ENCODE data around the gene JPH3.

Gene JPH3

DNA sequence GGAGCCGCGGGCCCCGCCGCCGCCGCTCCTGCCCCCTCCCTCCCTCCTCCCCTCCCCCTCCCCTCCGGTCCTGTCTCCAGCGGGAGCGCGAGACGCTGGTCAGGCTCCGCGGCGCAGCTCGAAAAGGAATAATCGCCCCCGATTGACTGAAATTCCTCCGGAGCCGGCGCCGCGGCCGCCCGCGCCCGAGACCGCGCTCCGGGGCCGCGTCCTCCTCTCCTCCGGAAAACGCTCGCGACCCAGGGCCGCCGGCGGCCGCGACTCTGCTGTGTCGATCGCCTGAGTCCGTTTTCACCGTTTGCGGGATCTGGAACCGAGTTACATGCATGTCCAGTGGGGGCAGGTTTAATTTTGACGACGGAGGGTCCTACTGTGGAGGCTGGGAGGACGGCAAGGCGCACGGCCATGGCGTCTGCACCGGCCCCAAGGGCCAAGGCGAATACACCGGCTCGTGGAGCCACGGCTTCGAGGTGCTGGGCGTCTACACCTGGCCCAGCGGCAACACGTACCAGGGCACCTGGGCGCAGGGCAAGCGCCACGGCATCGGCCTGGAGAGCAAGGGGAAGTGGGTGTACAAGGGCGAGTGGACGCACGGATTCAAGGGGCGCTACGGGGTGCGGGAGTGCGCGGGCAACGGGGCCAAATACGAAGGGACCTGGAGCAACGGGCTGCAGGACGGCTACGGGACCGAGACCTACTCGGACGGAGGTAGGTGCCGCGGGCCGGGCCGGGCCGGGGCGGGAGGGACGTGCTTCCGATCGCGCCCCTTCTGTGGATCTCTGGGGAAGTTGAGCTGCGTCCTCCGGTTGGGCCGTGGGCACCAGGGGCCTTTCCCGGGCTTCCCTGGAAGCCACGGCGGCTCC is 744 bp downstream of the JPH3 start:
- DNase-seq, result no peak

DNA sequence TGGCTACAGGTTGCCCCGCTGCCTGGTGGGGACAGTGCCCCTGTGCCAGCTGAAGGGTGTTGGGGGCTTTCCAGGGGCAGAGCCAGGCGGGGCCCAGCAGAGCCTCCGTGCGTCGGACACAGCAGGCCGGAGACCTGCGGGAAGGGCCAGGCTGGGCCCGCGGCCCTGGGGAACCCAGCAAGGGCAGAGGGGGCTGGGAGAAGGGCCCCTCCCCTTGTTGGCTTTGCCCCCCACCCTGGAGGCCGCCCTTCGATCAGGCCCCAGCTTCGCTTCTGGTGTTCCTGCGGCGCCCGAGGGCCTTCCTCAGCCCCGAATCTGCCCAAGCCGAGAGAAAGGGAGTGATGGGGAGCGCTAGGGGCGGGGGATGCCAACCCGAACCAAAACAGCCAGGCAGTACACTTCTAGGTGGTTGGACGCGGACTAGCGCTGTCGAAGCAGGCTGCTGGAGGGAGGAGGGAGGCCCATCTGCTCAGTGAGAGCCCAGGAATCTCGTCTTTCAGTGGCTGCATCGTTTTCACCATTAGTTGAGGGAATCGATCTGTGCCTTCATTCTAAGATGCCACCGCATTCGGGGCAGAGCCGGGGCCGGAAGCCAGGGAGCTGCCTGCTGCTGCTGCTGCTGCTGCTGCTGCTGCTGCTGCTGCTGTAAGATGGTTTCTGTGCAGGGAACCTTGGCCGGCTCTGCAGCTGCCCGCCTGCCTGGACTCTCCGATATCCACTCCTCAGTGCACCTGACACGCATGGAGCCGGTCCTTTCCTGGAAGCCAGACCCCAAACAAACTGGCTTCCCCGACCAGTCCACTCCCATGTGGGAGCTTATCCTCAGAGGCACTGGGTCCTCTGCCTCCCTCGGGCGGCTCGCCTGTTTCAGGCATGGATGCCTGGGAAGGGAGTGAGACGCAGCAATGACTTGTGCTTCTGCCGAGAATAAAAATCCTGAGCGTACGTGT is 1.7 kb downstream of the JPH3 start:
- no peak for DNase-seq

DNA sequence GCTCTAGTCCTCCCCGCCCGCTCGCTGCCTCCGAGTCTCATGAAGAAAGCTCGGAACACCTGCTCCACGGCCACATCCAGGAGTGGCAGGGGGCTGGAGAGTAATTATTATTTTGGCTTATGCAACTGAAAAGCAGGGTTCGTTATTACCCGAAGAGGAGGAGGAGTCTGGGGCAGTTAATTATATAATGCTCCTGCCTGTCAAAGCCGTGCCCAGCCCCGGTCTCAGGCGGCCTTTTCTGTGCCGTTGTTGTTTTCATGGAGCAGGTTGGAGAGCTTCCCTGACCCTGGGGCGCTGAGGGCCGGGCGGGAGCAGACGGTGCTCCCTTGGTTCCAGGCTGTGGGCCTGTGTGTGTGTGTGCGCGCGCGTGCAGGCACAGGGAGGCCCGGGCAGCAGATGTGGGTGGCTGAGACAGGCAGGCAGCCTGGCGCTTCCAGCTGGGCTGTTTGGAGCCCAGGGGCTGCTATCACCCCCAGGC is 2.4 kb downstream of the JPH3 start:
- DNase-seq, result no peak

DNA sequence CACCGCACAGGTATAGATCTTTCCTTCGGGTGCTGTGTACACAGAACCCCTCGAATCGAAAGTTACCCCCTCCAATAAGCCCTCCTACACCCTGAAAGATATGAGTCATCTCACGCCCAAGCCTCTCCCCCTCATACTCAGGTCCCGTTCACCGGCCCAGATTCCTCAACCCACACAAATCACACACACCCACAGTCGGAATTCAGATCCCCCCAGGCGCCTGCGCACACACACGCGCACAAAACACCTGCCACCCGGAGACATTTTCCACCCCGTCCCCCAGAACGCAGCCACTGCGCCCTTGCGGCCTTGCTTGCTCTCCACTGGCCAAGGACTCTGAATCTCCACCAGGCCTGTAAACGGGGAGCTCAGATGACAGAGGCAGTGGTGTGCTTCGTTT is 4.9 kb downstream of the JPH3 start:
- no peak for DNase-seq

DNA sequence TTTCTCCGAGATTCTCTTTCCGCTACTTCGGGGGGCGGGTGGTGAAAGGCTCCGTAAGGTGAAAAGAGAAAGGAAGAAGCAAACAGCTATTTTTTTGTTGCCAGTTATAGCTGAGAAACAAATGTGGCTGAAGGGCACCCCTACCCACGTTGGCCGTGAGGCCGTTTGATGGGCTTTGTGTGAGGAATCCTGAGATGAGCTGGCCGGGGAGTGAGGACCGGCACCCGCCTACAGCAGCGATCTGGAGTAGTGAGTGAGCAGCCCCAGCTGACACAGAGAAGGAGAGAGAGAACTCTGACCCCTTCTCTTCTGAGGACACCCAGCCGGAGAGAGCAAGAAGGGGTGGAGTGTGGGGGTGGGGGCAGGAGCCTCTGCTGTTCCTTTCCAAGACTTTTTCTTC is 5.6 kb downstream of the JPH3 start:
- DNase-seq, result no peak

DNA sequence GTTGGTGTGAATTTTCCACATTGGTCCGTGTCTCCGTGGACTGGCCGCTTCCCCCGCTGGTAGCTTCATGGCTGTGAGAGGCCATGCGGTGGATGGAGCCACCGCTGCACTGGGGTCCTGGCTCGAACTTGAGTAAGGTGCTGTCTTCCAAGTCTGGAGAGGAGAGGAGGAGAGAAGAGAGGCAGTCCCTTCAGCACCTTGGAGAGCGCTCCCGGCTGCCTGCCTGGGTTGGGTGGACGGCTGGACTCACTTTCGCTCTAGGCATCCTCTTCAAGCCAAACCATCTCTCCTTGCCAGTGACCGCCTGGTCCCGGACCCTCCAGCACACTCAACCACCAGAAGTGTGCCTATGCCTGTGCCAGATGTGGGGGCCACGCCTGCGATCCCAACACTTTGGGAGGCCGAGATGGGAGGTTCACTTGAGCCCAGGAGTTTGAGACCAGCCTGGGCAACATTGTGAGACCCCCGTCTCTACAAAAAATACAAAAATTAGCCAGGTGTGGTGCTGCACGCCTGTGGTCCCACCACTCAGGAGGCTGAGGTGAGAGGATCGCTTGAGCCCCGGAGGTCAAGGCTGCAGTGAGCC is 6.2 kb downstream of the JPH3 start:
- DNase-seq, result no peak

DNA sequence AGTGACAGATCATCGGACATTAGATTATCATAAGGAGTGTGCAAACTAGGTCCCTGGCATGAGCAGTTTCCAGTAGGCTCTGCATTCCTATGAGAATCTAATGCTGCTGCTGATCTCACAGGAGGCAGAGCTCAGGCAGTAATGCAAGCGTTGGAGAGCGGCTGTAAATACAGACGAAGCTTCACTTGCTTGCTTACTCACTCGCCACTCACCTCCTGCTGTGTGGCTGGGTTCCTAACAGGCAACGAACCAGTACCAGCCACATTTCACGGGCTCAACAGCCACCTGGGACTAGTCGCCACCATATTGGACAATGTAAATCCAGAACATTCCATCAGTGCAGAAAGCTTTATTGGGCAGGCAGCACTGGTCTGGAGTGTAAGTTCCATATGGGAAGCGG is 7.7 kb downstream of the JPH3 start:
- DNase-seq, result no peak

DNA sequence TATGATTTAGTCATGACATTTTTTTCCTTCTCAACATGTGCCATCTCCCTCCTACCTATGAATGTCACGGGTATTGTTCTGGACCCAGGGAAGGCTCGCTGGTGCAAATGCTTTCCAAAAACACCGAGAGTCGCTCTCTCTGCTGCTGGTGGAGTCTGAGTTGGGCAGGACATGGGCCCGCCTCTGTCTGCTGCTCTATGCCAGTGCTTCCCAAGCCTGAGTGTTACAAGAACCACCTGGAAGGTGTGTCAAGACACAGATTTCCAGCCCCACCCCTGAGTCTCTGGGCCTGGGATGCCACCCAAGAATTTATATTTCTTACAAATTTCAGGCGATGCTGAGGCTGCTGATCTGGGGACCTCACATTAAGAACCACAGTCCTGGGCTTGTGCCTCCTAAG is 9.1 kb downstream of the JPH3 start:
- no peak for DNase-seq

DNA sequence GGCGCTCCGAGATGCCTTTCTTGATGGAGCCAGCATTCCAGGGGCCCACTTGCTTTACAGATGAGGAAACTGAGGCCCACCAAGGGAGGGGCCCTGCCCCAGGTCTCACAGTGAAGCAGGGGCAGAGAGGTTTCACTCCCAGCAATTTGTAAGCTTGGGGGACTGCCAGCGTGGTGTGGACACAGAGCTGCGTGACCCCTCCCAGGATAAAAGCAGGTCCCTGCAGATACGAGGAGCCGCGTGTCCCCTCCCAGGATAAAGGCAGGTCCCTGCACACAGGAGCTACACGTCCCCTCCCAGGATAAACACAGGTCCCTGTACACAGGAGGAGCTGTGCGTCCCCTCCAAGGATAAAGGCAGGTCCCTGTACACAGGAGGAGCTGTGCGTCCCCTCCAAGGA is 11.7 kb downstream of the JPH3 start:
- DNase-seq, result no peak

DNA sequence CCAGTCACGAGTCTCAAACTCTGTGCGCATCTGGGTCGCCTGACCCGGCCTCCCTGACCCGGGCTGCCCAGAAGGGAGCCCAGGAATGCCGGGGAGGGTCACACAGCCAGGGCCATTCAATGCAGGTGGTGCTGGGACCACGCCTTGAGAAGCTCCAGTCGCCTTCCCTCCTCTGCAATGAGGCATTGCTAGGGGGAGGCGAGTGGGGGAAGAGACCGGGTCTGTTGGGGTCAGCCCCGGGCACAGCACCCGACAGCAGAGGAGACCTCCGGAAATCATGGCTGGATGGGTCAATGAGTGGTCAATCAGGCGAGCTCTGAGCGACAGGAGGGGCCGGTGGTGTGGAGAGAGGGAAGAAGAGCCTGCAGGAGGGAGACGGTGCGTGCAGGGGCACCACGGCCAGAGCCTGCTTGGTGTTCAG is 13.3 kb downstream of the JPH3 start:
- no peak for DNase-seq

DNA sequence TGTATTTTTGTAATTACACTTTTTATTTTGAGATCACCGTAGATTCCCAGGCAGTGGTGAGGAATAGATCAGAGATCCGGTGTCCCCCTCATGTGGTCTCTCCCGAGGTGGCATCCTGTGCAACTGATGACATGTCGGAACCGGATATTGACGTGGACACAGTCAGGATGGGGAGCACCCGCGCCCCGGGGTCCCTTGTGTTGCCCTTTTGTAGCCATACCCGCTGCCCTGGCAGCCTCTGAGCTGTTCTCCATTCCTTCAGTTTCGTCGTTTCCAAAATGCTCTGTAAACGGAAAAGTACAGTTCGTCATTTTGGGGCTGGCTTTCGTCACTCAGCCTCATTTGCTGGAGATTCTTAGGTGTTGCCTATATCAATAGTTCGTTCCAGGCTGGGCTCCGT is 14.2 kb downstream of the JPH3 start:
- no peak for DNase-seq

DNA sequence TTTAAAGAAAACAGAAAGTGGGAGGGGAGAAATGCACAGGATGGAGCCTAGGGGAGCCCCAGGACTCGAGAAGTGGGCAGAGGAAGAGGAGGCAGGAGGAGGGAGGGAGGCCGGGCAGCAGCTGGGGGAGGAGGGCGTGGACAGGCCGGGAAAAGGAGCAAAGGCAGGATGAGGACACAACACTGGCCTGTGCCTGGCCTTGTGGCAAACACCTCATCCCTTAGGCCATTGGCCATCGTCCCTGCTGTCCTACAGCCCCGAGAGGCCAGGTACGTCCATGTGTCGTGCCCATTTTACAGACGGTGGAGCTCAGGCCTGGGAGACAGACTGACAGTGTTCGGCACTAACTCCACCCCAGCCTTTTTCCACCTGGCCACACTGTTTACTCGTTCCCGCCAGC is 15.9 kb downstream of the JPH3 start:
- no peak for DNase-seq

DNA sequence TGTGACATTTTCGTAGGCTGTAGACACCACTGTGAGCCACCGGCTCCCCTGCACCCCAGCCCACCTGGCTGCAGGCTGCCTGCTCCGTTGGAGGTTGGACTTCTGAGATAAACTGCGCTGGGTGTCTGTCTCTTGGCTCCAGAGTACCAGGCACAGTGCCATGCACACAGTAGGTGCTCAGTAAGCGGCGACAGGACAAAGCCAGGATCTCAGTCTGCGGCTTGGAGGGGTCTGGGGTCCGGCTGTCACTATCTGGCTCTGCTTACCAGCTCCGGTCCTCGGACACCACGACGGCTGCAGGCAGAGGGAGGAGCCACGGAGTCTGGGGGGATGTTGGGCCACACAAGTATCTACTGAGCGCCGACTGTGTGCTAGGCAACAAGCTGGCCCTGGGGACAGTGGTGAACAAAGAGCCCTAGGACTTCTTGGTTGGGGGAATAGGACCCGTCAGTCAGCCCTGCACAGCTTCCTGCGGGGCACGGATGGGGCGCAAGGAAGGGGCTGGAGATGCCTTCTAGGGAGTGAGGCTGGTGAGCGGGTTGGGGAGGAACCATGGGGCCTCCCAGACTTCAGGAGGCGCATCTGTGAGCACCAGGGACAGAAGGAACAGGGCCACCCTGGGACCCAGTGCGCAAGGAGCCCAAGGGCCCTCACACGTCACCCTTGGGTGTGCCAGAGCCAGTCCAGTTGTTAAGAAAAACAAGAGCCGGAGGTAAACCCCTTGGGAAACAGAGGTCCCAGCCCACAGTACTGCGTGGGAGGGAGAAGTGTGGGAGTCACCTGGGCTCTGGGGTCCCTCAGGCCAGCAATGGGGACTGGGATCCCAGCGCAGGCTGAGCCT is 17.3 kb downstream of the JPH3 start:
- no peak for DNase-seq

DNA sequence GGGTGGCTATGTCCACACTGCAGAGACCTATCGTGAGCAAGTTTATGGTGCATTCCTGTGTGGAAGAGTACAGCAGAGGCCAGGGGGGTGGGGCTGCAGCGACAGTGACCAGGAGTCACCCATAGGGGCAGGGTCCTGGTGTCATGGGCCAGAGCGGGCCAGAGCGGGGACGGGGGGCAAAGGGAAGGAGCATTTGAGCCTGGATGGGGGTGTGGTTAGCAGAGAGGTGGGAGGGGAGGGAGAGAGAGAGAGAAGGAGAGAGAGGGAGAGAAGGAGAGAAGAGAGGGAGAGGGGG is 17.8 kb downstream of the JPH3 start:
- DNase-seq, result no peak

DNA sequence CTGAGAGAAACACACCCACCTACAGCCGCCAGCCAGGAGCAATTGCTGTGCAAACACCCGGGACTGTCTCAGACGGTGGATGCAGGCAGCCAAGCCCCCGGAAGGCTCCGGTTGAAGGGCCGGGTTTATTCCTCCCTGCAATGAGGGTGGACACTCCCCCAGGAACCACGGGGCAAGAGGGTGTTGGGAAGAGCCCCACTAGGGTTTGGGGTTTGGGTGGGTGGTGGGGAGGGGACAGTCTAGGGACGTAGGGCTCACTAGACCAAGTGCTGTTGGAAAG is 19.2 kb downstream of the JPH3 start:
- DNase-seq, result no peak

DNA sequence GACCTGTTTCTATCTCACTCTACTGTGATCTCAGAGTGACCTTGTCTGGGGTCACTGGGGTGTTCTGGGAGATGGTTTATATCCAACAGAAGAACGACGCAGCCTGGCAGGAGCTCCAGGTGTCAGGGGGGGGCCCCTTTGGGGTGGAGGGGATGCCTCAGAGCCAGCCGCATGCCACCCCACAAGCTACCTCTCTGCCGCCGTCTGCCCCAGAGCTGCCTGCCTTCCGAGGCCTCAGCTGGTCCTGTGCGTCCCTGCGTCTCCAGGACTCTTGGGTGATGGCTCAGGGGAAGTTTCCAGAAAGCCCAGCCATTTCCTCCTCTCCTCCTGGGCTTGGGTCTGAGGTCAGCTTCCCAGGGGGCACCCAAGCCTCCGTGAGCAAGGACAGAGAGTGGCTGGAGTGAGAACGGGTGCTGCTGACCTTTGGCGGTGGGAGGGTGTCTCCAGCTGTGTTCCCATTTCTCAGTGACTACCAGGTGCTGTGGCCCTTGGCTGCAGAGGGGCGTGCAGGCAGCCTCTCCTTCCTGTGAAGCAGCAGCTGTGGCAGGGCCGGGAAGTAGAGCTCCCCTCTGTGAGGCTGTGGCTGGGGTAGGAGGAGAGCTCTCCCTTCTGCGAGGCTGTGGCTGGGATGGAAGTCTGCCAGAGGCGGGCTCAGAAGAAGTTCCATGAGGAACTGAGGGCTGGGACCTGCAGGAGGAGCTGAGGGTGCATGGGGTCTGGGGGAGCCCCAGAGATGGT is 19.8 kb downstream of the JPH3 start:
- DNase-seq, result no peak

DNA sequence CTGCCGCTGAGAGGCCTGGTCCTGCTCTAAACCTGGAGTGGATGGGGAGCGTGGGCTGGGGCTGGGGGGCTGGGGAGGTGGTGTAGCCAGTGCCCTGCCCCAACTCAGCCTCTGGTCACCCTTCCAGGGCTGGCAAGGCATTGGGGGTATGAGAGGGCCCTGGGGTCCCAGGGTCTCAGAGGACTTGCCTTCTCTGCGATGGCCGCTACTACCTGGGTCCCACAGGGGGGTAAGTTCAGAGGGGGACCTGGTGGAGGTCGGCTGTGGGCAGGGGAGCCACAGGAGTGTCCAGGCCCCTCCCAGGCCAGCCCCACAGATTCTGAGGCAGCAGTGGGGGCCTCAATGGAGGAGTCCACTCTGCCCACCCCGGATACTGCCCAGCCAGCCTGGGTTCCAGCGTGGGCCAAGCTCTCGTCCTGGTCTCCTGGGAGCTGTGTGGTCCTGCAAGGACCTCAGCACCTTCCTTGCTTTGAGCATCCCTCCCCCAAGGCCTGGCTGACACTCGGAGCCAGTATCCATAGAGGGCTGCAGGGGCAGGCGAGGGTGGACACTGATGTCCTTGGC is 20.5 kb downstream of the JPH3 start:
- DNase-seq, result no peak

DNA sequence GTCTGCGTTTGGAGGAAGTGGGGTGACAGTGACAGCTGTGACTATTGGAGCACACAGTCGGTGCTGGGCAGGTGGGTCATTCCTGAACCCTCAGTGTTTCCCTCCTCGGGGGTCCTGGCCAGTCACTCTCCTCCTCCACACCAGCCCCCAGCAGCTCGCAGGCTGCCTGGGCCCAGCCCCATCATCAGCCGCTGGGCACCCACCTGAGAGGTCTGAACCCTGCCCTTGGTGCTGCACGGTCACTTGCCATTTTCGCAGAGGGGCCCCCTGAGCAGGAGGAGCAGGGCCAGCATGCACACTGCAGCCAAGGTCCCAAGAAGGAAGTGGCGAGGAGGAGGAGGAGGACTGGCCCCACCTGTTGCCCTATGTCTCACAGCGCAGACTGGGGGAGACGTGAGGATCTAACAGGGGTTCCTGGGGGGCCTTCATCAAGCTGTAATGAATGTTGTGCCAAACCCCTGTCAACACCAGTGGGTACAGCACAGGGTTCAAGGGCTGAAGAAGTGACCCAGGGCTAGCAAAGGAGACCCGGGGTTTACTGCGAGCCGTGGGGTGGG is 23.0 kb downstream of the JPH3 start:
- no peak for DNase-seq

DNA sequence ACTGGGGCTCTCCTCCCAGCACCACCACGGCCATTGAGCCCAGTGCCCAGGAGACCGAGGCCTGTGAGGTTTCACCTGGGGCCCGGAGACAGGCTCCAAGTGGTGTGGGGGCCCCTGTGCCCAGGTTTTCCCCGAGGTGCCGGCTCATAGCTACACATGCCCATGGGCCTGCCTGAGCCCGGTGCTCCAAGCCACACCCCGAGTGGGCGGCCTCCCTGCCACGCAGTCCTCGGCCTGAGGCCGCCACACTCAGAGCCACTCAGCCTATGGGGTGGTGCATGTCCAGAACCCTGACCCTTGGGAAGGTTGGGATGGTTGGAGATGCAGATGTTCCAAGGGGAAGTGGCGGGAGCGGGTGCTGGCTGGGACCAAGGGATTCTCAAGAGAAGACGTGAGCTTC is 24.1 kb downstream of the JPH3 start:
- no peak for DNase-seq

DNA sequence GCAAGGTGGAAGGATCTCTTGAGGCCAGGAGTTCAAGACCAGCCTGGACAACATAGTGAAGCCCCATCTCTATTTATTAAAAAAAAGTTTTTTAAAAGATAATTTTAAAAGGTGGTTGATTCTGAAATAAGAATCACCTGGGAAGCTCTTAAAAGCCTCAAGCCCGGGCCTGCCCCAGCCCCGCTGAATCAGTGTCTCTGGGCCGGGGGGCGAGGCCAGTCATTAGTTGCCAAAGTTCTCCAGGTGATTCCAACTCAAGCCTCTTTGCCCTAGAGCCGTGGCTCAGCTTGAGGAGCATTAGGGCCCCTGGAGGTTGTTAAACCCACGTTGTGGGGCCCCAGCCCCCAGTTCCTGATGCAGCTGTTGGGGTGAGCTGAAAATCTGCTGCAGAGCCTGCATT is 24.6 kb downstream of the JPH3 start:
- DNase-seq, result no peak

DNA sequence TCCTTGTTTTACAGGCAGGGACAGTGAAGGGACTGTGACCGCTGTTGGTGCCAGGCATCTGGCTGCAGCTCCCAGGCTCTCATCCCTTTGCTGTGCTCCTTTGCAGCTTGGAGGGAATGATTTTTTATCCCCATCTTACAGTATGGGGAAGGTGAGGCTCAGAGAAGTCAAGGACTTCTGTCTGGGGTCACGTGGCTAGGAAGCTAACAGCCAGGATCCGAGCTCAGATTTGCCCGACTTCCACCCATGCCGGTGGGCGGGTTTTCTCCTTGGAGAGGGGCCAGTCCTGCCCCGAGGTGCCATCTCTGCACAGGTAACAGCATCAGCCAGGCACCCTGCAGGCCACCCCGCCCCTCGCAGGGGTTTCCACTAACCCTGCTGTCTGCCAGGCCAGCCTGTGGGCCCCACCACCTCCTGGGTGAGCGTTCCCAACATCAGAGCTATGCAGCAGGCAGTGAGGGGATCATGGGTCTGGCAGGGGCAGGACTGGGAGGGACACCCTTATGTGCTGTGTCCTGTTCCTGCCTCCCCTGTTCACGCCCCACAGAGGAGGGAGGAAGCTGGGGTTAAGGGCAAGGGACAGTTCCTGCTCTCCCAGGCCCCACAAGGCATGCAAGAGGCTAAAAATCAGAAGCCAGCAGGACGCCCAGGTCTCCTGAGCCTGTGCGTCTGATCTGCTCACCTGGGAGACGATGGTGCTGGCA is 25.4 kb downstream of the JPH3 start:
- no peak for DNase-seq

All from NCI-H345 (cell line).